ENCODE results near the gene CDC42BPA. TPM values are rescaled to one million over a fixed set of nuclear protein-coding genes. Genes with fewer than 3 reads are reported as not detected.

The CDC42BPA gene
- total and polyA plus RNA-seq, 9 of the 15 experiments (the other 6 are each of a cell fraction or from before 2014, with no cell fraction given): 8.0 to 77.5 (median 52.1) TPM

GRCh38 chr1:226974544-226975258 is 343.6 kb downstream of the CDC42BPA start:
- Histone ChIP-seq H3K27me3 (ENCODE audit: control insufficient read depth in 2 of 2, insufficient read depth in 2 of 2, low read length in 2 of 2) (no peaks in the 10 kb centered on the region), H3K79me2 (ENCODE audit: control insufficient read depth, insufficient read depth, low read length) (no peaks in the 10 kb centered on the region), H3K9me1 (ENCODE audit: control insufficient read depth, insufficient read depth, low read length) (peaks cover 2% of the 10 kb centered on the region), H3K4me2 (ENCODE audit: insufficient read depth, low read length) (no peak overlapping the region), H3K27ac (ENCODE audit: extremely low read depth, low read depth, low read length) (no peak overlapping the region), H4K20me1 (replicated peaks; ENCODE audit: control insufficient read depth, insufficient read depth, low read length) (no peaks in the 10 kb centered on the region; the same call in 1 of the 2 replicates), H3K9ac (ENCODE audit: insufficient read depth in 1 of 2, low read depth in 2 of 2, low read length in 2 of 2) (peak overlapping the region in 1 of 2 experiments; percentile 39; a peak in 2 of 4 replicates), H3K9me3 (replicated peaks; ENCODE audit: control insufficient read depth, insufficient read depth, low read depth, low read length) (no peaks in the 10 kb centered on the region), H3K4me1 (replicated peaks in 1 of 2; ENCODE audit: control insufficient read depth in 2 of 2, insufficient read depth in 2 of 2, low read length in 2 of 2) (peaks cover 0 to 12% of the 10 kb centered on the region in 2 experiments; a peak in 1 of 5 replicates), H3K36me3 (ENCODE audit: control insufficient read depth, insufficient read depth, low read length) (peaks cover 8% of the 10 kb centered on the region; the same call in 2 of the 3 replicates), H2AFZ (ENCODE audit: low read depth, low read length) (no peak overlapping the region), H3K4me3 (no peak overlapping the region)
- in situ Hi-C loops (cut with MboI): no loop called here
- no peak for TF ChIP-seq NR1H2 (CRISPR knock-in tag; IDR thresholded peaks at IDR 0.05)
- TF ChIP-seq NFE2L1 (tag; IDR thresholded peaks at IDR 0.05; ENCODE audit: borderline replicate concordance, low read depth): no peak
- TF ChIP-seq ZBTB33 (CRISPR knock-in tag; IDR thresholded peaks at IDR 0.05): no peak
- TF ChIP-seq IRF9 (tag; IDR thresholded peaks at IDR 0.05): no peak
- TF ChIP-seq ZNF384 (IDR thresholded peaks at IDR 0.05; ENCODE audit: low read depth, low read length): no peak
- TF ChIP-seq CHD1 (IDR thresholded peaks at IDR 0.05; ENCODE audit: low read length): no peak
- TF ChIP-seq PHTF2 (CRISPR knock-in tag; IDR thresholded peaks at IDR 0.05): no peak
- no peak for TF ChIP-seq ZNF408 (CRISPR knock-in tag; IDR thresholded peaks at IDR 0.05; ENCODE audit: low read depth)
- no peak for TF ChIP-seq ZBTB43 (CRISPR knock-in tag; IDR thresholded peaks at IDR 0.05)
- no peak for TF ChIP-seq SRSF7 (optimal IDR thresholded peaks at IDR 0.05; ENCODE audit: low read depth, low read length)
- TF ChIP-seq TBP (optimal IDR thresholded peaks at IDR 0.05; ENCODE audit: low read depth, low read length): no peak
- no peak for TF ChIP-seq FUS (optimal IDR thresholded peaks at IDR 0.05; ENCODE audit: low read depth, low read length)
- no peak for TF ChIP-seq ZNF764 (CRISPR knock-in tag; IDR thresholded peaks at IDR 0.05; ENCODE audit: low read depth)
- no TSS peak for BruUV-seq (replicated peaks)
- FAIRE-seq (no peak), DNase-seq (ENCODE audit: extremely low read depth in 1 of 4, low spot score in 3 of 4) (no peak), ATAC-seq (peak; percentile 25)
- ChIA-PET CTCF (ENCODE audit: low intra/inter-chr PET ratio) (no interaction called here), POLR2A (interaction anchor here (0.7 to 1.0 kb wide), 3 partner anchors 14 to 1749 kb away, joined by 3 to 4 read pairs (median 3); no protein-coding TSS in a partner anchor)
- WGBS (ENCODE audit: insufficient coverage, low coverage, missing lambda C conversion rate): 72% methylated on average over 14 of the region's 14 CpGs
- intact Hi-C loops (cut with micrococcal nuclease): no loop called here
